ENCODE measurements around the gene PHF21A.

DNA sequence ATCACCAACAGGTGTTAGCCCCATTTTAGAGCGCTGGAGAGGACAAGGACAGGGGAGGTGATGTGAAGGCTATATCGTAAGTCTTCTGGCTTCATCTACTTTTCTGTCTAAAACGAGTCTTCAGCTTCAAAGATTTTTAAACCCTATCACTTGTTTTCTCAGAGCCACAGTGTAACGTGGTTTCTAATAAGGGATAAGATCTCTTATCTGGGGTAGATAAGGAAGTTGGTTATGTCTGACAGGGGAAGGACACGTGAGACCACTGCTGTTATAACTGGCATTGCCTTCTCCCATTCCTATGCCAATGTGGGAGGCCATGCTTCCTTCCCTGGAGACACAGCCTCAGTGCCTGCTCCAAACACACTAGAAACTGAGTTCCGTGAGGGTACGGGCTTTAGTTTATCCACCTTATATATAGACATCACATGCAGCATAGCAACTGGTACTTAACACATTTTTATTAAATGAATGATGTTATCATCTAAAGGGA is 159.5 kb downstream of the PHF21A start:
- TF ChIP-seq, protein P1, sequence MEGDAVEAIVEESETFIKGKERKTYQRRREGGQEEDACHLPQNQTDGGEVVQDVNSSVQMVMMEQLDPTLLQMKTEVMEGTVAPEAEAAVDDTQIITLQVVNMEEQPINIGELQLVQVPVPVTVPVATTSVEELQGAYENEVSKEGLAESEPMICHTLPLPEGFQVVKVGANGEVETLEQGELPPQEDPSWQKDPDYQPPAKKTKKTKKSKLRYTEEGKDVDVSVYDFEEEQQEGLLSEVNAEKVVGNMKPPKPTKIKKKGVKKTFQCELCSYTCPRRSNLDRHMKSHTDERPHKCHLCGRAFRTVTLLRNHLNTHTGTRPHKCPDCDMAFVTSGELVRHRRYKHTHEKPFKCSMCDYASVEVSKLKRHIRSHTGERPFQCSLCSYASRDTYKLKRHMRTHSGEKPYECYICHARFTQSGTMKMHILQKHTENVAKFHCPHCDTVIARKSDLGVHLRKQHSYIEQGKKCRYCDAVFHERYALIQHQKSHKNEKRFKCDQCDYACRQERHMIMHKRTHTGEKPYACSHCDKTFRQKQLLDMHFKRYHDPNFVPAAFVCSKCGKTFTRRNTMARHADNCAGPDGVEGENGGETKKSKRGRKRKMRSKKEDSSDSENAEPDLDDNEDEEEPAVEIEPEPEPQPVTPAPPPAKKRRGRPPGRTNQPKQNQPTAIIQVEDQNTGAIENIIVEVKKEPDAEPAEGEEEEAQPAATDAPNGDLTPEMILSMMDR (optimal IDR thresholded peaks at IDR 0.05 in 1 of 3, IDR thresholded peaks at IDR 0.05 in 1 of 3, conservative IDR thresholded peaks at IDR 0.05 in 1 of 3; ENCODE audit: extremely low read depth in 1 of 3, insufficient read depth in 2 of 3, low read length in 3 of 3), result no peak
- TF ChIP-seq EZH2 (IDR thresholded peaks at IDR 0.05; ENCODE audit: low read length), result no peak

Measured in keratinocyte (primary cell).